Stimulated activated CD8-positive, alpha-beta memory T cell treated with anti-CD3 and anti-CD28 coated beads, Interleukin-15, amount 100 ng/mL, for 48 hours (primary cell): ENCODE data around the gene PGLYRP3.
"Not testable (repeated sequence)": the region's sequence is repeated elsewhere in the genome, so short reads cannot be mapped to it uniquely, and the experiment has no call there.

Source experiments
- DNase-seq, 2 donors: peaks; one replicate each; pipeline ENCODE4 v3.0.0-alpha.2; 2020; ENCODE audit warnings: low read depth in 2 of 2

PGLYRP3 gene

DNA sequence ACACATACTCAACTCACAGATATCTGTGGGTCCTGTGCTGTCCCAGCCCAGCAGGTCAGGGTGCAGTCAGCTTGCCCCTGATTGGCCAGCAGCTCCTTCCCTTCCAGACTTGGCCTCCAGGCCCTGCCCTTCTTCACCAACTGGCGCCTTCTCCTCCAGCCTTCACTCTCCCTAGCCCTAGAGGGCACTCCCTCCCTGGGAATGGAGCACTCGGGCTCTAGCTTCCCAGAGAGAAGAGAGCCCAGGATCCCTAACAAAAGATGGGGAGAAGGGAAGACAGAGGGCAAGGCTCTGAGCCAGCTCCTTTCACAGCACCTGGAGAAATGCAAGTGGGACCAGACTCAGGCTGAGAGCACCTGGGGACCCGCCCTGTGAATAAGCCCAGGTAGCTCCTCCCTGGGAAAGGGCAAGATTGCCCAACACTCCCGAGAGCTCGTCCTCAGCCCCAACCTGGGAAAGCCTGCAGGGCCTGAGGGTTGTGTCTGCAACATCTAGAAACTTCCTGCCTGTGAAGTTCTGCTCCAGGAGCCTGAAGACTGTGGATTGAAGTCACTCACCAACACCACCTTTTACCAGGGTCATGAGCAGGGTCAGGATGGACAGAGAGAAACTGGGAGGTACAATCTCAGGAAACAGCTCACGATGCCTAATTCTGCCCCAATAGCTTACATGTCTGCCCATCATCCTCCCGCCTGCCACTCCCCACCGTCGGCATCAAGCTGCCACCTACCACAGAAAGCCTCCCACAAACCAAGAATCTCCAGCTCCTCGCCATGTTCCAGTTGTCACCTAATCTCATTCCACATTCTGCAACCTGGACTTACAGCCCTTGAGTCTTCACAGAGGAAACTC is 36.0 kb upstream of the PGLYRP3 start, which contains the start of gene PGLYRP4:
PGLYRP4 (minus strand) TSS at position 331 of the 852 bp plus-strand sequence. CDS start 909 bp downstream, outside the sequence.
- DNase-seq = no peak

DNA sequence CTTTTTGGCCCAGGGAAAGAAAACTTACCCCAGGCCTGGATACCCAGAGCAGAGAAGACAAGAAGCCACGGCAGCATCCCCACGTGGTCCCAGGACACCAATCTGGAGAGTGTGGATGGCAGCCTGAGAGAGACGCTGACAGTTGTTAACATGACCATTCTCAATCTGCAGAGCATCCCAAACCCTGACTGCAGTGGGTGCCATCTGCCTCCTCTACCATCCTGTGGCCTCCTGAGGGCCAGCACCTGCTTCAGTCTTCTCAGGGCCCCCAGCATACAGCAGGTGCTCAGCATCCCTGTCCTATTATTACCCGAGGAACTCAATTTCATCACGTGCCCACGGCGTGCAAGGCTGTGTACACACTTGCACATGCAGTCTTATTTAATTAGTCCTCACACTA is 35.1 kb upstream of the PGLYRP3 start:
- DNase-seq = no peak

DNA sequence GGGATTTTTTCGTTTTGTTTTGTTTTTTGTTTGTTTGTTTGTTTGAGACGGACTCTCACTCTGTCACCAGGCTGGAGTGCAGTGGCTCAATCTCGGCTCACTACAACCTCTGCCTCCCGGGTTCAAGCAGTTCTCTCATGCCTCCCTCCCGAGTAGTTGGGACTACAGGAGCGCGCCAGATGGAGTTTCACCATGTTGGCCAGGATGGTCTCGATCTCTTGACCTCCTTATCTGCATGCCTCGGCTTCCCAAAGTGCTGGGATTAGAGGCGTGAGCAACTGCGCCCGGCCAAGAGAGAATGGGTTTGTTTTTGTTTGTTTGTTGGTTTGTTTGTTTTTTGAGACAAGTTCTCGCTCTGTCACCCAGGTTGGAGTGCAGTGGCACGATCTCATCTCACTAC is 34.3 kb upstream of the PGLYRP3 start:
- DNase-seq = not testable (repeated sequence)

DNA sequence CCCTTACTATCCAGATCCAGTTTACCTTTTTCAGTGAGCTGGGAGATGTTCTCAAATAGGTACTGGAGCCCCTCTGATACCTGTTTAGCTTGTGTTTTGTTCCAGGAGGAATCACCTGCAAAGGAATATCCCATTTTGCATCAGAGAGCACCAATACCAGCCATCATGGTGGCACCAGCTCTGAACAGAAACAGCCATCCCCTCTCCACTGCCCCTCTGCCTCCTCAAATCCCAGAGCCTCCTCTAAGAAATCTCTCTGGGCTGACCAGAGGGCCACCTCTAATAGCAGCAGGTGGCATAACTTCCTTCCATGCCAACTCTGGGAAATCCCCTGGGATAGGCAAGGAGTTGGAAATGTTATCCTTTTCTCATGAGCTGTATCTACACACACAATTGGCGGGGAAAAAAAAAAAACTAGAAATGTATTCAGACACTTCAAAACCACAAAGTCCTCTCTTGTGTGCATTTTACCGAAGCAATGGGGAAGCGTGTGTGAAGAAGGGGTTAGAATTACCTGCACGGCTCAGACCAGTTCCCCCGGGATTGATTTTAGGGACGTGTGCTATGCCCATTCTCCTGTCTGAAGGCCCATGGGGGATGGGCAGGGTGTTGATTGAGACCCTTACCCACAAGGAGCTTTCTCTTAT is 33.4 kb upstream of the PGLYRP3 start:
- no peak for DNase-seq

DNA sequence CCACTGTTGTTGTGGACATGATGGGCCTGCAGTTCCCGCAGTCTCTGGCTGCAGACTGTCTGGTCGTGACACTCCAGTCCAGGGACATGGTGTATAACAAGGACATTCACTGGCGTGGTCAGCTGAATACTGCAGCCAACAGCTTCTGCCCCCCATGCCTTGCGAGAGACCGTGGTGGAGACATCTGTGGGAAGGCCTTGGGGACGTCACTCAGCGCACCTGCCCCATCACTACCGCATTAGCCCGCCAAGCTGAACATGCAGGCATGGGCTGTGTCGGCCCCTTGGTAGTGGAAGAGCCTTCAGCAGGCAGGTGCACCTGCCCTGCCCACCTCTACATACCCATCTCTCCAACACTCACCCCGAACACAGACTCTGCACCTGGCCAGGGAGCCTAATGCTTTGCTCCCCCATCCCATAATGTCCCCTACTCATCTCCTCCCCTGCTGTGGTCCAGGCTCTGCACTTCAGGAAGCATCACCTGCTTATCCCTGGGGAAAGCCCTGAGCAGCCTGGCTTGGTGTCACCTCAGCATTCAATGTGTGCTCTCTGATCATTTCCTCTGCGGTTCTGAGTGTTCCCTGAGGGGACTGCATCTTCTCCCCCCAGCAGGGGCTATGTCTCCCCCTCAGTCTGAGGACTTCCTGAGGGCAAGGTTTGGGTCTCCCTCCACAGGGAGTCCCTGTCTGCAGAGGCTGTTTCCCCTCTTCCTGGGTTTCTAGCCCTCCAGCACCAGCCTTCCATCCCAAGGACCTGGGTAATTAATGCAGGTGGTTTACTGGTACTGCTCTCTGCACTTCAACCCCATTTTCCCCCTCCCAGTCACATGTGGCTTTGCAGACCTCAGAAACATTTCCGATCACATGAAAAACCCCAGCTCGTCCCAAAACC is 32.7 kb upstream of the PGLYRP3 start:
- DNase-seq = no peak

DNA sequence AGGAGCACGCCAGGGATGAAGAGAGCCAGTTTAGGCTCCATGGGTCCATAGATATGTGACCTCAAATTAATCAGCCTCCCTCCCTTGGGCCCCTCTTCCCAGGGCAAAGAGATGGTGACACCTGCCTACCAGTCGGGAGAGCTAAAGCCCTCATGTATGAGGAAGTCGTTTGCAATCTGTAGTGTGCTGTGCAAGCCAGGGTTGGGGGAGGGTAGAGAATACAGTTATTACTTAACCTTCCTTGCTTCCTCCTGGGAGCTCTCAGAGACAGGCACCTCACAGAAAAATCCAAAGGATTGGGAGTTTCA is 31.9 kb upstream of the PGLYRP3 start:
- no peak for DNase-seq

DNA sequence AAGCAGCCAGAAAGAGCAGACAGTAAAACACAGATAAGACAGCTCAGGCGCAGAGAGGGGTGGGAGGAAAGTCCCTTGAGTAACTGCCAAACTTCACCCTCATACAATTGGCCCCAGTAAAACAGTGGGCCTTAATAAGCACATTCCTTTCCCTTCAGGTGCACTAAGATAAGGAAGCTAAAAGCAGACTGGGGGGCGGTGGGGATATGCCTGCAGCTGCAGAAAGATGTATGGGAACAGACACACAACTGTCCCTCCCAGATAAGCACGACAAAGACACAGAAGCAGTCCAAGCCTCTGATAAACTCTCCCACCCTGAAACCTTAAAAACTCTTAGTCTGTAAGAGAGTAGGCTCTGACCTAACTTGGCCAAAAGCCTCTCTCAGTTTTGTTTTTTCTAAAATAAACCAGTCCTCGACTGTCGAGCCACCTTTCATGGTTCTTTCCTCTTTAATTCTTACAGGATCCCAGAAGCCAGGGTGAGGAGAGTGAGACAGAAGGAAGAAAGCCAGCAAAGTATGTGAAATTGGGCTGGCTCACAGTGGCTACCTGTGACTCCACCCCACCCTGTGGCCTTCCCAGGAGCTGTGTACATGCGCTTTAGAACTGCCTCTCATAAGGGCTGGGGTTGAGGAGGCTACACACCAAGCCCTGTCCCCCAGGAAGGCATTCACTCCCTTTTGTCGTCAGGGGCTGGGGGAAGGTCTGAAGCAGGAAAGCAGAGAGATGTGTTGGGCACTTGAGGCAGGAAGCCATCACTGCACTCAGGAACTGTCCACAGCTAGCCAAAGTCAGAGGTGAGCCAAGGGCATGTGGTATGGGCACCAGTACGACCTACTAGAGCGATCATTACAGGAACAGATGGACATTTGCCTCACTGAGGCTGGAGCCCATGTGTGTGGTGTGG is 31.3 kb upstream of the PGLYRP3 start:
- DNase-seq = no peak

DNA sequence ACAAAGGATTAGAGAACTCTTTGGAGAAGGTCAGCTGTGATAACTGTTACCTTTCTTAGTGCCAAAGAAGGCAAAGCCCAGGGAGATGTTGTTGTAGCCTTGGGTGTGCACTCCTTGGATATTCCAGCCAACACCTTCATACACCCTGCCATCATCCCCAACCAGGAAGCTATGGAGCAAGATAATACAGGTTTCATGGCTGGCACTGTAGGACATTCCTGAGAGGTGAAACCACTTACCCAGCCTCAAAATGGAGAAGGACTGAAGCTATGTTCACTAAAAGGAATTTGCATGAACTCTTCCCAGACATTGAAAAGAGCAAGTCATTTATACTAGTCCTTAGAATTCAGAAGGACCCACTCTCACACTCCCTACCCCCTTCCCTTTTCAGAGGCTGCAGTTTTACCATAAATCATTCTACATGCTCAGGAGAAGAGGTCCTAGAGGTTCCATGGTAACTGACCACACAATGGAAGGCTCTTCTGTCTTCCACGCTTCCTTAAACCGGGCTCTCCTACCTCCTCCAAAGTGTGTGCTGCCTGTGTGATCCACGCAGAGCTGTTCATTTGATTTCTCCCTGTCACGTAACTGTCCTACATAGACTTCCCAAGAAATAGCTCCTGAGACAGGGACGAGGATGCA is 30.4 kb upstream of the PGLYRP3 start:
- DNase-seq = no peak

DNA sequence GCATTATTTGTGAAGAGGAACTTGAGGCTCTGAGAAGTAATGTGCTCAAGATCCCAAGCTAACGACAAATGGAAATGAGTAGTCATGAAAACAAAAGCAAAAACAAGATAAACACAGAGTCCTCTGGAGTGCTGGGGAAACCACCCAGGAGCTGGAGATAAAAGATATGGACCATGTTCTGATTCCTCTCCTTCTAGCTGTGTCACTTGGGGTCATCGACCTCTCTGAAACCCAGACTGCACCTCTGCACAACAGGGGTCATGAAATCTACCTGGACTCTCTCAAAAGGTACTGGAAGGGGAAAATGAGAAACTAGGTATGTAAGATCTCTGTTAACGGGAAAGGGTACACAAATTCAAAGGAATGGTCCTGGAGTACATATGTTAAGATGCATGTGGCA is 29.4 kb upstream of the PGLYRP3 start:
- no peak for DNase-seq

DNA sequence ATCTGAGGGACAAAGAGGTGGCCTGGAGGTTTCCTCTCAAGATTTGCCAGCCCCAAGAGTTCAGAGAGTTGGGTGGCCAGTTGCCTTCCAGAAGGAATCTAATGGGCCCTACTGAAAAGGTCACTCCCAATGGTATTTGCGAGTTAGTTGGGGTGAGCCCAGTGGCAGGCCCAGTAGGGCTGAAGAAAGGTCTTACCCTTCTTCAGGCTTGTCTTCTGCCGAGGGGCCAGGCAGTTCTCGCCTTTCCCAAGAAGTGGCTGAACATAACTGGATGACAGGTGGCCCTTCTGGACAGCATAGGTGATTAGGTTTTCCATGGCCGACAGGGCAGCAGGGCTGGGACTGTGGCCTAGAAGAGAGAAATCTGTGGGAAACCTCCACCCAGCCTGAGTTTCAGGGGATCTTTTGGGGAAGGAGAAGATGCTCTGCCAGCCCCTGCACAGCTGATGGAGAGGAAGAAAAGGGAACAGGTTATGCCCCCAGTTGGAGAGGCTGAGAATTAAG is 28.7 kb upstream of the PGLYRP3 start:
- DNase-seq = no peak

DNA sequence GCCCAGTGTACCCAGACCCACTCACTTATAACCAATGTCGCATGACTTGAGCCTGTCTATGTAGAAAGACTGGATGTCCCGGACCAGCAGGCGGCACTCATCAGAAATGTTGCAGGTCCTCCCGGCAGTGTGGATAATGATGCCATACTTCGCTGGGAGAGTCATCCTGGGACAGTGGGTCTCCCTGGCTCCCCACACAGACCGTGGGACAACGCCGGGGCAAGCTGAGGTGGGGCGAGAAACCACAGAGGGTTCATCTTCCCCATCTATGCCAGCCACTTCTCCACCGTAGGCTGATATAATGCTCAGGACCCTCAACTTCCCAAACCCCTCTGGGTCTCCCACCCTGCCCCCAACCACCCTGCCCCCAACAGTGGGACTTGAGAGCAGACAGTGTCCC is 27.6 kb upstream of the PGLYRP3 start:
- no peak for DNase-seq

DNA sequence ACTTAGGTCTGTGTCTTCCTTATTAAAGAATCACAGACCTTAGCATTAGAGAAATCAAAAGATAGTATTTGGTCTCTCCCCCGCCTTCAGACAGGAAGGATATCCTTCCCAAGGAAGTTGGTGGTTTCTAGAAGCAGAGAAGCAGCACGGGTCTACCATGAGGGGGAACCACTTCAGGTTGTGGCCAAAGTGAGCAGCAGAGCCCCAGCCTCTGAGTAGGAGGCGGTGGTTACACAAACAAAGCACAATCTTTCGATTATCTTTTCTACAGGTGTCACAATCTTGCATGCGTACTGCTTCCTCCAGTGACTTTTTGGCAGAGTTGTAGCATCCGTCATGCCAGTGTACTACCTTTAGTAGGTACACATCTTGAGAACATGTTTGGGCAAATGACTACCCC is 27.1 kb upstream of the PGLYRP3 start:
- no peak for DNase-seq

DNA sequence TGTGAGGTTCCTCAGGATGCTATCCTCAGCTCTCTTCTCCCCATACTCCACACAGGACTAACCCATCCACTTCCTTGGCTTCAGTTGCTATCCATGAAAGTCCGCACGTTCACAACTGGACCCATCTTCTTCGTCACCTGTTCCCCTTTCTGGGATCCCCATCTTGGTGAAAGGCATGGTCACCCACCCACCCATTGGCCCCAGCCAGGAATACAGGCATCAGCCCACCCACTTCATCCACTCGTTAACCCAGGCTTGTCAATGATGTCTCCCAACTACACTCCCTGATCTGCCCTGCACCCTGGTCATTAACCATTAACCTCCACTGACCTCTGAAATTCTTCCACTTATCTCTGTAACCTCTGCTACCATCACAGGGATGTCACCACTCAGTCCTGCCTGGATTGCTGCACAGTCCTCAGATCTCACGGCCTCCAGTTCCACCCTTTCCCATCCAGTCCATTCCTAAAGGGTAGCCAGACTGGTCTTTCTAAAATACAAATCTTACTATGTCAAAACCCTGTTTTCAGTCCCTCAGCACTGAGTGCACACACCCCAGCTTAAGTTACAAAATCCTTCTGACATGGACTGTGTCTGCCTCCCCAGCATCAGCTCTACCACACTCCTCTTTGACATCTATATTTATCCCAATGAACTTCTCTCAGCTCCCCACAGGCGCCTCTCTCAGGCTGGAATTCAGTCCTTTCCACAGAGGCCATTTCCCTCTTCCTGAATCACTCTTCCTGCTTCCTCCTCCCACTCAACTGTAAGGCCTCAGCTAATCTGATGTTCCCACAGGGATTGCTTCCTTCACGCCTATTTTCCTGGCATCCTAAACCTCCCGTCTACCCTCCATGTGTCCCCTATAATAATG is 25.5 kb upstream of the PGLYRP3 start:
- DNase-seq = no peak

DNA sequence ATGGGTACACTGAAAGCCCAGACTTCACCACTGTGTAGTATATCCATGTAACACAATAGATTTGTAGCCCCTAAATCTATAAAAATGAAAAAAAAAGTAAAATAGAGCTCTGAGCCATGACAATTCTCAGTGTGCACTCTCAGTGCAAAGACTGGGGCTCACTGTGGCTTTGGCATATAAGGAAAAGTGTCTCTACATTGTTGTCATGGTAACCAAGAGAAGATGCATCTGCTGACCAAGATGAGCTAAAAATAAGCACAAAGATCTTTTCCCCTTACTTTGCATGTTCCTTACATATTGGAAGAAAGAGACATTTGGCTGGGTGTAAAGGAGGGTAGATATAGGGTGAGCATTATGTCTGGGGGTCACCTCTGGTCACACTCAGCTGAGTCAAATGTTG is 23.9 kb upstream of the PGLYRP3 start:
- no peak for DNase-seq

DNA sequence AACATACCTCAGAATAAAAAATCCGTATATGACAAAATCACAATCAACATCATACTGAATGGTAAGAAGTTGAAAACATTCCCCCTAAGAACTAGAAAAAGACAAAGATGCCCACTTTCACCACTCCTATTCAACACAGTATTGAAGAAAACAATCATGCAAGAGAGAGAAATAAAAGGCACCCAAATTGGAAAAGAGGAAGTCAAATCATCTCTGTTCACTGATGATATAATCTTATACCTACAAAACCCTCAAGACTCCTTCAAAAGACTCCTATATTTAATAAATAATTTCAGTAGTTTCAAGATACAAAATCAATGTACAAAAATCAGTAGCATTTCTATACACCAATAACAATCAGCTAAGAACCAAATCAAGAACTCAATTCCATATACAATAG is 21.1 kb upstream of the PGLYRP3 start:
- no peak for DNase-seq

DNA sequence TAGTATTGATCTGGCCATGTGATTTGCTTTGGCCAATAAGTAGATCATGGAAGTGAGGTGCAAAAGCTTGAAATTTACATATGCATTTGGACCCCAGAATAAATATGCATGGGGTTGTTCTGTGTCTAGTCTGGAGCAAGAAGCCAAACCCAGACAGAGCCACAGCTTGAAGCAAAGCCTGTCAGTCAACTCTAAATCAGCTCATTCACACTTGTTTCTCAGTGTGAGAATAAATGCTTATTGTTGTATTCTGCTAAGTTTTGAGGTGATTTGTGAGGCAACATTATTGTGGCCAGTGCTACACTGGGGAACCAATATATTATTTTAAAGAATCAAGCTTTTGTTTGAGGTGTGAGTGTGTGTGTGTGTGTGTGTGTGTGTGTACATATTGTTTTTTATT is 12.2 kb upstream of the PGLYRP3 start:
- DNase-seq = no peak

DNA sequence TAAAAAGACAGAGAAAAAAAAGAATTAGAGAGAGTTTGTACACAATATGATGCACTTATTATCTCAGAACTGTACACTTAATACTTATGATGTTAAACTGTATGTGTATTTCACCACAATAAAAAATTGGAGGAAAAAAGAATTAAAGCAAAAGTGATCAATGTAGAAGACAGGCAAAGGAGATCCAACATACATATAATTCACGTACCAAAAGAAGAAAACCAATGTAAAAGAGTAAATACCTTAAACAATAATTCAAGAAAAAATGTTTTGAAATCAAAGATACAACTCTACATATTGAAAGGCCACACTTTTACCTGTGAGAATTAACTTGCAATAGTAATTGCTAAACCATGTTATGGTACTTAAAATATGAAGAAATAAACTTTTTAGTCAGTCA is 9.8 kb upstream of the PGLYRP3 start:
- no peak for DNase-seq

DNA sequence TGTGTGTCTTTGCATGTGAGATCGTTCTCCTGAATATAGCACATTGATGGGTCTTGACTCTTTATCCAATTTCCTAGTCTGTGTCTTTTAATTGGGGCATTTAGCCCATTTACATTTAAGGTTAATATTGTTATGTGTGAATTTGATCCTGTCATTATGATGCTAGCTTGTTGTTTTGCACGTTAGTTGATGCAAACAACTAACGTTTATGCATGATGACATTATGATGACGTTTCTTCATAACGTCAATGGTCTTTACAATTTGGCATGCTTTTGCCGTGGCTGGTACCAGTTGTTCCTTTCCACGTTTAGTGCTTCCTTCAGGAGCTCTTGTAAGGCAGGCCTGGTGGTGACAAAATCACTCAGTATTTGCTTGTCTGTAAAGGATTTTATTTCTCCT is 5.4 kb upstream of the PGLYRP3 start:
- not testable (repeated sequence) for DNase-seq

DNA sequence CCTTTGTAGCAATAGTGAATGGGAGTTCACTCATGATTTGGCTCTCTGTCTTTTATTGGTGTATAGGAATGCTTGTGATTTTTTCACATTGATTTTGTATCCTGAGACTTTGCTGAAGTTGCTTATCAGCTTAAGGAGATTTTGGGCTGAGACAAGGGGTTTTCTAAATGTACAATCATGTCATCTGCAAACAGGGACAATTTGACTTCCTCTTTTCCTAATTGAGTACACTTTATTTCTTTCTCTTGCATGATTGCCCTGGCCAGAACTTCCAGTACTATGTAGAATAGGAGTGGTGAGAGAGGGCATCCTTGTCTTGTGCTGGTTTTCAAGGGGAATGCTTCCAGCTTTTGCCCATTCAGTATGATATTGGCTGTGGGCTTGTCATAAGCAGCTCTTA is 3.3 kb upstream of the PGLYRP3 start:
- DNase-seq = not testable (repeated sequence)

DNA sequence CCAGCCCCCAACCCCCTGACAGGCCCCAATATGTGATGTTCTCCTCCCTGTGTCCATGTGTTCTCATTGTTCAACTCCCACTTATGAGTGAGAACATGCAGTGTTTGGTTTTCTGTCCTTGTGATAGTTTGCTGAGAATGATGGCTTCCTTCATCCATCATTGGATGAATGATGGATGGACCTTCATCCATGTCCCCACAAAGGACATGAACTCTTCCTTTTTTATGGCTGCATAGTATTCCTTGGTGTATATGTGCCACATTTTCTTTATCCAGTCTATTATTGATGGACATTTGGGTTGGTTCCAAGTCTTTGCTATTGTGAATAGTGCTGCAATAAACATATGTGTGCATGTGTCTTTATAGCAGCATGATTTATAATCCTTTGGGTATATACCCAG is 1.6 kb upstream of the PGLYRP3 start:
- not testable (repeated sequence) for DNase-seq
